ENCODE data around the gene SPON1. TPM values are rescaled to one million over a fixed set of nuclear protein-coding genes. Genes with fewer than 3 reads are reported as not detected.

SPON1 gene
- total and polyA plus RNA-seq, 2 donors, result 1.6 to 3.6 TPM

DNA sequence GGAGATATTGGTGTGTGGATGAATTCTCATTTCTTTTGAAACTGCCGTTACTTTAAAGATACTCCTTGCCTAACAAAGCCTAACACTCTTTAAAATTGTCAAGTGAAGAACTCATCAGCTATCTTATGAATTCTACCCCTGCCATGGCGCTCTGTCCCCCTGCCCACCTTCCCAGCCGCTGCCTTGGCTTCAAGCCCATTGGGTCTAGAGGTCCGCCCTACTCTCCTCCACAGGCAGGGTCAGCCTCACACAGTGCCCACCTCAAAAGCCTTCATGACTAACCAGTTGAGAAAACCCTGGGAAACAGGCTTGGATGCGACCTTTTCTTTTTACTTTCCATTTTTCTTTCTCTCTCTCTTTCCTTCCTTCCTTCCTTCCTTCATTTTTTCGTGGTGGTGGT, 267.9 kb downstream of the SPON1 start:
- Histone ChIP-seq H3K9me3 (ENCODE audit: control insufficient read depth in 2 of 2, insufficient read depth in 1 of 2, low read length in 1 of 2) (peaks cover 0 to 2% of the 10 kb centered on the region in 2 donors), H3K27me3 (ENCODE audit: control insufficient read depth in 2 of 2, insufficient read depth in 1 of 2, low read length in 1 of 2) (peaks cover 0 to 2% of the 10 kb centered on the region in 2 donors), H3K4me1 (ENCODE audit: control insufficient read depth in 2 of 2, insufficient read depth in 2 of 2, low read length in 2 of 2) (no peaks in the 10 kb centered on the region), H3K27ac (ENCODE audit: low read depth in 1 of 2, low read length in 1 of 2) (no peak overlapping the region), H3K4me3 (ENCODE audit: low read length in 2 of 2) (no peak overlapping the region), H3K36me3 (ENCODE audit: control insufficient read depth in 2 of 2, insufficient read depth in 2 of 2, low read length in 1 of 2) (no peaks in the 10 kb centered on the region)
- DNase-seq (ENCODE audit: low read depth in 6 of 9, low spot score in 9 of 9), result no peak
- WGBS, result 83% methylated on average over 6 of the region's 6 CpGs

DNA sequence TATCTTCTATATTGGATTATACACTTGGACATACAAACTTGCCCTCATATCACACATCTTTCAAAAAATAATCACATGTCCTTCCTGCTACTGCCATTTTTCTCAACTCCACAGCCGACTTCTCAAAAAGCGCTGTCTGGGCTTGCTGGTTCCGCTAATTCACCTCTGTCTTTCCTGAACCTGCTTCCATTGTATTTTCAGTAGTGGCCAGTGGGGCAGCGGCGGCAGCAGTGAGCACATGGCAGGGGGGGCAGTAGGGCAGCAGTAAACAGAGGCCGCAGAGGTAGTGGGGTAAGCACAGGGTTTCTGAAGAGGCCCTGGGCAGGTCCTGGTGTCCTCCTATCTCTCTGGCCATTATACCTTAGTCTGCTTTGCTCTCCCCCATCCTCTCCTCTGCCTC, 270.1 kb downstream of the SPON1 start:
- Histone ChIP-seq H3K9me3 (ENCODE audit: control insufficient read depth in 2 of 2, insufficient read depth in 1 of 2, low read length in 1 of 2) (no peaks in the 10 kb centered on the region), H3K4me3 (ENCODE audit: low read length in 2 of 2) (no peak overlapping the region), H3K36me3 (ENCODE audit: control insufficient read depth in 2 of 2, insufficient read depth in 2 of 2, low read length in 1 of 2) (no peaks in the 10 kb centered on the region), H3K27me3 (ENCODE audit: control insufficient read depth in 2 of 2, insufficient read depth in 1 of 2, low read length in 1 of 2) (peaks cover 0 to 3% of the 10 kb centered on the region in 2 donors), H3K4me1 (ENCODE audit: control insufficient read depth in 2 of 2, insufficient read depth in 2 of 2, low read length in 2 of 2) (peaks cover 0 to 2% of the 10 kb centered on the region in 2 donors), H3K27ac (ENCODE audit: low read depth in 1 of 2, low read length in 1 of 2) (no peak overlapping the region)
- WGBS, result 88% methylated on average over 6 of the region's 6 CpGs
- no peak for DNase-seq (ENCODE audit: low read depth in 6 of 9, low spot score in 9 of 9)

DNA sequence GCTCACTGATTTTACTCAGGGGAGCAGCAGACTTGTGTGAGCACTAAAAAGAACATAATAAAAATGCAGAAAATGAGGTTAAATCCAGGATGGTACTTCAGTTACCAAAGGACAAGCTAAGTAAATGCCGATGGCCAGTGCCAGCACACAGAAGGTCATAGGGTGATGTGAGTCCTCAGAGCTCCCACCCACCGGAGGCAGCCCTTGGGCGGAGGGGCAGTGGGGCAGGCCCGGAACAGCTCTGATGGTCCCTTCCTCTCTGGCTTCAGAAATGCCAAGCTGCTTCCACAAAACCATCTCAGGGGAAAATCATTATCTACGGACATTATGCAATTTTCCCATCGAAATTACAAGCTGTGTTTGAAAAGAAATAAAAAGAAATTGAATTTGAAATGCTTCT, 271.9 kb downstream of the SPON1 start:
- H3K9me3 ChIP-seq (ENCODE audit: control insufficient read depth in 2 of 2, insufficient read depth in 1 of 2, low read length in 1 of 2), result no peaks in the 10 kb centered on the region
- H3K27me3 ChIP-seq (ENCODE audit: control insufficient read depth in 2 of 2, insufficient read depth in 1 of 2, low read length in 1 of 2), result peaks cover 0 to 3% of the 10 kb centered on the region in 2 donors
- no peak overlapping the region for H3K4me3 ChIP-seq (ENCODE audit: low read length in 2 of 2)
- no peak for DNase-seq (ENCODE audit: low read depth in 6 of 9, low spot score in 9 of 9)
- peaks cover 0 to 2% of the 10 kb centered on the region in 2 donors for H3K4me1 ChIP-seq (ENCODE audit: control insufficient read depth in 2 of 2, insufficient read depth in 2 of 2, low read length in 2 of 2)
- 95% methylated on average over 6 of the region's 6 CpGs for WGBS
- no peaks in the 10 kb centered on the region for H3K36me3 ChIP-seq (ENCODE audit: control insufficient read depth in 2 of 2, insufficient read depth in 2 of 2, low read length in 1 of 2)
- no peak overlapping the region for H3K27ac ChIP-seq (ENCODE audit: low read depth in 1 of 2, low read length in 1 of 2)

DNA sequence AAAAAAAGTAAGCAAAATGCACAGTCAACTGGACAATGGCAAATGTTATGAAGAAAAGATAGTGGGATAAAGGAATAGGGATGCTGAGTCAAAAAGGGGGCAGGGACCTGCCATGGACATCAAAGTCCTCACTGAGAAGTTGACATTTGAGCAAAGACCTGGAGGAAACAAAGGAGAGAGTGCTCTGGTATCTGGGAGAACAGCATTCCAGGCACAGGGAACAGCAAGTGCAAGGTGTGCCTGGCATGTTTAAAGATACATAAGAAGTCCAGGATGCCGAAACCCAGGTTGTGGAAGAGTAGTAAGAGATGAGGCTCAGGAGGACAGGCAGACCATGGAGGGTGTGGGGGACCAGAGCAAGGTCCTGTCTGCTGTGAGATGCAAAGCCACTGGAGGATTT, 273.2 kb downstream of the SPON1 start:
- DNase-seq (ENCODE audit: low read depth in 6 of 9, low spot score in 9 of 9), result no peak
- no peak overlapping the region for H3K27ac ChIP-seq (ENCODE audit: low read depth in 1 of 2, low read length in 1 of 2)
- no peaks in the 10 kb centered on the region for H3K9me3 ChIP-seq (ENCODE audit: control insufficient read depth in 2 of 2, insufficient read depth in 1 of 2, low read length in 1 of 2)
- H3K4me3 ChIP-seq (ENCODE audit: low read length in 2 of 2), result no peak overlapping the region
- peaks cover 0 to 2% of the 10 kb centered on the region in 2 donors for H3K27me3 ChIP-seq (ENCODE audit: control insufficient read depth in 2 of 2, insufficient read depth in 1 of 2, low read length in 1 of 2)
- H3K4me1 ChIP-seq (ENCODE audit: control insufficient read depth in 2 of 2, insufficient read depth in 2 of 2, low read length in 2 of 2), result peaks cover 0 to 2% of the 10 kb centered on the region in 2 donors
- no peaks in the 10 kb centered on the region for H3K36me3 ChIP-seq (ENCODE audit: control insufficient read depth in 2 of 2, insufficient read depth in 2 of 2, low read length in 1 of 2)
- 96% methylated on average over 1 of the region's 1 CpG for WGBS

DNA sequence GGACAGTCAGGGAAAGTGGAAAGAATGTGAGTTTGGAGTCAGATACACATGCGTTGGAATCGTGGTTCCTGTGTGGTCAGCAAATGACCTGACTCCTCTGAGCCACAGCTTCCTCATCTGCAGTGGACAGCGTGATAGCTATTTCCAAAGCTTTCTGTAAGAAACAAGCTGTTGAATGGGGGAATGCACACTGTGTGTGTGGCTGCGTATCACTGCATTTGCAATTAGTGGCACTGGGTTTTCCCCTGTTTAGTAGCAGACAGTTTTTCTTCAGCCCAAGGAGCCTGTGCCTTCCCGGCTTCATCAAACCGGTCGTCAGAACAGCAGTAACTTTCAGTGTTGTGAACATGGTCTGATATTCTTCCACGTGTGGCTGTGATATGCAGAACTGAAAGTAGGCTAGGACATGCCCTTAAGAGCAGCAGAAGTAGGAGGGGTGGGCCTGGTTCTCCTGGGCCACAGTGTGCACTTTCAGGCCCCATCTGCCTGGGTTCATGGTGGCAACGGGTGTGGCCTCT, 275.0 kb downstream of the SPON1 start:
- H3K4me3 ChIP-seq (ENCODE audit: low read length in 2 of 2), result no peak overlapping the region
- H3K27ac ChIP-seq (ENCODE audit: low read depth in 1 of 2, low read length in 1 of 2), result no peak overlapping the region
- H3K9me3 ChIP-seq (ENCODE audit: control insufficient read depth in 2 of 2, insufficient read depth in 1 of 2, low read length in 1 of 2), result no peaks in the 10 kb centered on the region
- H3K27me3 ChIP-seq (ENCODE audit: control insufficient read depth in 2 of 2, insufficient read depth in 1 of 2, low read length in 1 of 2), result peaks cover 0 to 2% of the 10 kb centered on the region in 2 donors
- 38% methylated on average over 9 of the region's 9 CpGs for whole genome bisulfite sequencing
- no peaks in the 10 kb centered on the region for H3K36me3 ChIP-seq (ENCODE audit: control insufficient read depth in 2 of 2, insufficient read depth in 2 of 2, low read length in 1 of 2)
- peaks cover 0 to 2% of the 10 kb centered on the region in 2 donors for H3K4me1 ChIP-seq (ENCODE audit: control insufficient read depth in 2 of 2, insufficient read depth in 2 of 2, low read length in 2 of 2)
- DNase-seq (ENCODE audit: low read depth in 6 of 9, low spot score in 9 of 9), result peak in 2 of 9 donors; percentile 4 to 19

DNA sequence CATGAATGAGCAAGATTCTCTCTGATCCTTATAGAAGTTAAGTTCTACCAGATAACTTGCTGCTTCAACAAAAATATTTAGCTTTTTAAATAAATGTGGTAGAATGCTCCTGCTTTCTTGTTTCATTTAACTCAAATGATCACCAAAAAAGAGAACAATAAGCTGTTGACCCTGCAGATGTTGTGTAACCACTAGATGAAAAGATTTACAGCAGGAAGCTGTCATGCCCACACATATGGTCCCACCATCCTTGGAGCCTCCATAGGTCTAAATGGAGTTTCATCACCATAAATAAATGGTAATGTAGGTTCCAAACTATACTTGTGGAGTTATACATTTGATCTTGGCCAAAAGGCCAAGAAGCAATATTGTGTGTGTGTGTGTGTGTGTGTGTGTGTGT, 277.7 kb downstream of the SPON1 start:
- Histone ChIP-seq H3K4me1 (ENCODE audit: control insufficient read depth in 2 of 2, insufficient read depth in 2 of 2, low read length in 2 of 2) (peaks cover 0 to 2% of the 10 kb centered on the region in 2 donors), H3K4me3 (ENCODE audit: low read length in 2 of 2) (no peak overlapping the region), H3K36me3 (ENCODE audit: control insufficient read depth in 2 of 2, insufficient read depth in 2 of 2, low read length in 1 of 2) (no peaks in the 10 kb centered on the region), H3K27me3 (ENCODE audit: control insufficient read depth in 2 of 2, insufficient read depth in 1 of 2, low read length in 1 of 2) (peaks cover 0 to 2% of the 10 kb centered on the region in 2 donors), H3K9me3 (ENCODE audit: control insufficient read depth in 2 of 2, insufficient read depth in 1 of 2, low read length in 1 of 2) (no peaks in the 10 kb centered on the region), H3K27ac (ENCODE audit: low read depth in 1 of 2, low read length in 1 of 2) (no peak overlapping the region)
- DNase-seq (ENCODE audit: low read depth in 6 of 9, low spot score in 9 of 9), result no peak

DNA sequence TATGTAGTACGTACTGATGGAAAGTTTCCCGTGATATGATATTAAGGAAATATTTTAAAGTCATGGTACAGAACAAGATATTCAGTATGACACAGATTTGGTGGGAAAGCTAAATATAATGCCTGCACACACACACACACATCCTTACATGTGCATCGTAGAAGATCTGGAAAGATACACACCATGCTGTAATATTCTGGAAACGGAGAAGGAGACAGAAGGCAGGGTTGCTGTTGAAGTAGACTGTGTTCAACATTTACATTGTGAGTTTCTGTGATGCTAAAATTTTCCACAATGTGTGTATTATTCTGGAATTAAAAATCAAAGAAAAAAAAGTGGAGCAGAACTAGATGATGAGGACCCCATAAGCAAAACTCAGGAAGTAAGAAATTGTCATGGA, 278.4 kb downstream of the SPON1 start:
- no peaks in the 10 kb centered on the region for H3K36me3 ChIP-seq (ENCODE audit: control insufficient read depth in 2 of 2, insufficient read depth in 2 of 2, low read length in 1 of 2)
- no peak overlapping the region for H3K27ac ChIP-seq (ENCODE audit: low read depth in 1 of 2, low read length in 1 of 2)
- no peaks in the 10 kb centered on the region for H3K27me3 ChIP-seq (ENCODE audit: control insufficient read depth in 2 of 2, insufficient read depth in 1 of 2, low read length in 1 of 2)
- no peak overlapping the region for H3K4me3 ChIP-seq (ENCODE audit: low read length in 2 of 2)
- 96% methylated on average over 4 of the region's 4 CpGs for WGBS
- peaks cover 0 to 2% of the 10 kb centered on the region in 2 donors for H3K4me1 ChIP-seq (ENCODE audit: control insufficient read depth in 2 of 2, insufficient read depth in 2 of 2, low read length in 2 of 2)
- DNase-seq (ENCODE audit: low read depth in 6 of 9, low spot score in 9 of 9), result no peak
- H3K9me3 ChIP-seq (ENCODE audit: control insufficient read depth in 2 of 2, insufficient read depth in 1 of 2, low read length in 1 of 2), result no peaks in the 10 kb centered on the region

DNA sequence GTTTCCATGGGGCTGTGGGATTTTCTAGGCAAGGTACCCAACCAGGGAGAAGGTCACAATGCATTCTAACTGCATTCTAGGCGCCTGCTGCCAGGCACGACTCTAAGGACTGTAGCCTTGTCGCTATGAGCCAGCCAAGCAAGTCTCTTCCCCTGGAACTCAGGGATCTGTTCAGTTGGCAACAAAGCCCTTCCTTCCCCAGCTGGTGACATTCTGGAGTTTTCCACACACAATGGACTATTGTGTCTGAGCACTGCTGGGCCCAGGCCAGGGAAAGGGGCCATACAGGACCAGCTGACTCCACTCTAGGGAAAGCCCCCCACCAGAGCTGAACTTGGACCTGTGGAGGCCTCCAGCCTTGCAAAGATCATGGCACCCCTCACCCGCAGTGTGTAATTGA, 279.7 kb downstream of the SPON1 start:
- no peaks in the 10 kb centered on the region for H3K27me3 ChIP-seq (ENCODE audit: control insufficient read depth in 2 of 2, insufficient read depth in 1 of 2, low read length in 1 of 2)
- H3K4me1 ChIP-seq (ENCODE audit: control insufficient read depth in 2 of 2, insufficient read depth in 2 of 2, low read length in 2 of 2), result no peaks in the 10 kb centered on the region
- no peaks in the 10 kb centered on the region for H3K36me3 ChIP-seq (ENCODE audit: control insufficient read depth in 2 of 2, insufficient read depth in 2 of 2, low read length in 1 of 2)
- 85% methylated on average over 4 of the region's 4 CpGs for WGBS
- no peak overlapping the region for H3K4me3 ChIP-seq (ENCODE audit: low read length in 2 of 2)
- no peaks in the 10 kb centered on the region for H3K9me3 ChIP-seq (ENCODE audit: control insufficient read depth in 2 of 2, insufficient read depth in 1 of 2, low read length in 1 of 2)
- no peak overlapping the region for H3K27ac ChIP-seq (ENCODE audit: low read depth in 1 of 2, low read length in 1 of 2)
- DNase-seq (ENCODE audit: low read depth in 6 of 9, low spot score in 9 of 9), result no peak

DNA sequence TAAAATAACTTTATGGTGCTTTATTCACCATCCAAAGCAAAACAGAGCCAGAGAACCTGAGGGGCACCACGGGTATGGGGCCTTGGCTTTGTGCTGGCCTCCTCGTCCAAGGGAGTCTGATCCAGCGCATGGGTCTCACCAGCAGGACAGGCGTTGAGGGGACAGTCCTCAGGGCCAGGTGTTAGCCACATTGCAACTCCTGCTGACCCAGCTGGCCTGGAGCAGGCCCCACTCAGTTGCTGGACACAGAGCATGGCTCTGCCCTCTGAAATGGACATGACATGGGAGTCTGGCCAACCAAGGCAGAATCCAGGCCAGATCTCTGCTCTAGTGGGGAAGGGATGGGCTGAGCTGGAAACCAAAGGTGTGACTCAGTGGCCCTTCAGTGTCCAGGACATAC, 280.2 kb downstream of the SPON1 start:
- no peaks in the 10 kb centered on the region for H3K36me3 ChIP-seq (ENCODE audit: control insufficient read depth in 2 of 2, insufficient read depth in 2 of 2, low read length in 1 of 2)
- no peaks in the 10 kb centered on the region for H3K9me3 ChIP-seq (ENCODE audit: control insufficient read depth in 2 of 2, insufficient read depth in 1 of 2, low read length in 1 of 2)
- no peak overlapping the region for H3K4me3 ChIP-seq (ENCODE audit: low read length in 2 of 2)
- H3K4me1 ChIP-seq (ENCODE audit: control insufficient read depth in 2 of 2, insufficient read depth in 2 of 2, low read length in 2 of 2), result no peaks in the 10 kb centered on the region
- no peak for DNase-seq (ENCODE audit: low read depth in 6 of 9, low spot score in 9 of 9)
- no peak overlapping the region for H3K27ac ChIP-seq (ENCODE audit: low read depth in 1 of 2, low read length in 1 of 2)
- no peaks in the 10 kb centered on the region for H3K27me3 ChIP-seq (ENCODE audit: control insufficient read depth in 2 of 2, insufficient read depth in 1 of 2, low read length in 1 of 2)
- WGBS, result 98% methylated on average over 4 of the region's 4 CpGs

DNA sequence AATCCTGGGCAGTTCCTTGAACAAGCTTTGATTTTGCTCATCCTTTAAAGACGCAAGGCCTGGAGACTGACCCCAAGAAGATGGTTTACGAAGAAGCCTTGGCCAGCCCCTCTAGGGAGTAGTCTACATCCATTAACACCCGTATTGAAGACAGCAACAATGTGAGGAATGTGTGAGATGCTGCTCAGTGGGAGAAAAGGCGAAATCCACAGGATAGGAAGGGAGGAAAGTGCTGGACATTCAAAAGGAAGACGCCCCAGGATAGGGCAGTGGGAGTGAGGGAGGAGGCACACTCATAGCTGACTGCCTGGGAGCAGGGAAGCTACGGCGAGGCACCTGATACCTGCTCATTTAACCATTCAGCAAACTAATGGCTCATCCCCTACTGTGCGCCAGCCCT, 282.4 kb downstream of the SPON1 start:
- Histone ChIP-seq H3K4me3 (ENCODE audit: low read length in 2 of 2) (no peak overlapping the region), H3K9me3 (ENCODE audit: control insufficient read depth in 2 of 2, insufficient read depth in 1 of 2, low read length in 1 of 2) (no peaks in the 10 kb centered on the region), H3K36me3 (ENCODE audit: control insufficient read depth in 2 of 2, insufficient read depth in 2 of 2, low read length in 1 of 2) (no peaks in the 10 kb centered on the region), H3K27me3 (ENCODE audit: control insufficient read depth in 2 of 2, insufficient read depth in 1 of 2, low read length in 1 of 2) (peaks cover 0 to 2% of the 10 kb centered on the region in 2 donors), H3K4me1 (ENCODE audit: control insufficient read depth in 2 of 2, insufficient read depth in 2 of 2, low read length in 2 of 2) (peaks cover 0 to 9% of the 10 kb centered on the region in 2 donors), H3K27ac (ENCODE audit: low read depth in 1 of 2, low read length in 1 of 2) (no peak overlapping the region)
- 97% methylated on average over 8 of the region's 8 CpGs for WGBS
- no peak for DNase-seq (ENCODE audit: low read depth in 6 of 9, low spot score in 9 of 9)

All from thymus (tissue), 11 donors.